HepG2 (cell line): ENCODE measurements around the gene STXBP4. TPM values are rescaled to one million over a fixed set of nuclear protein-coding genes. Genes with fewer than 3 reads are reported as not detected.
A peak's percentile ranks its signal among the peaks of the same experiment; 100 is the strongest.

Source experiments
- BORCS8-MEF2B ChIP-seq: sonication (generic); formaldehyde crosslinking; IDR thresholded peaks from 2 replicates; pipeline ENCODE4 v1.8.0; 2022; ENCODE audit warnings: mild to moderate bottlenecking, missing genetic modification reagents
- BRD4 ChIP-seq: sonication (generic); formaldehyde crosslinking; IDR thresholded peaks from 2 replicates; pipeline ENCODE4 v1.4.0; 2020; ENCODE audit warnings: missing genetic modification reagents
- CREM ChIP-seq, 2 experiments: sonication (generic) in 1 of 2; formaldehyde crosslinking in 1 of 2; IDR thresholded peaks; 2 replicates each; pipeline versions ENCODE4 v1.4.0 to v1.6.1; 2016 to 2020; ENCODE audit warnings: antibody characterized with exemption in 1 of 2, mild to moderate bottlenecking in 1 of 2, missing genetic modification reagents in 1 of 2
- JUN ChIP-seq: sonication (generic); formaldehyde crosslinking; IDR thresholded peaks from 2 replicates; pipeline ENCODE4 v1.4.0; 2020; ENCODE audit warnings: mild to moderate bottlenecking, missing genetic modification reagents
- NFE2L1 ChIP-seq: sonication (generic); formaldehyde crosslinking; IDR thresholded peaks from 2 replicates; pipeline ENCODE4 v1.4.0; 2020; ENCODE audit warnings: missing genetic modification reagents, mild to moderate bottlenecking, borderline replicate concordance
- PPARG ChIP-seq: conservative IDR thresholded peaks from 2 replicates; pipeline ENCODE4 v1.6.1; 2016; ENCODE audit warnings: missing biosample characterization, missing genetic modification reagents
- SMARCC2 ChIP-seq: fragments of 450-650 bp; IDR thresholded peaks from 2 replicates; pipeline ENCODE4 v1.6.1; 2017; ENCODE audit warnings: antibody characterized with exemption, mild to moderate bottlenecking
- SOX13 ChIP-seq, 3 experiments: fragments of 450-650 bp in 1 of 3; sonication (generic) in 1 of 3; formaldehyde crosslinking in 1 of 3; IDR thresholded peaks in 2 of 3; conservative IDR thresholded peaks in 1 of 3; 2 replicates each; pipeline versions ENCODE4 v1.5.0 to v1.6.1; 2016 to 2020; ENCODE audit warnings: antibody characterized with exemption in 1 of 3, mild to moderate bottlenecking in 1 of 3, missing compliant biosample characterization in 1 of 3, missing genetic modification reagents in 1 of 3, moderate library complexity in 1 of 3
- SRSF1 ChIP-seq: fragments of 200-400 bp; formaldehyde crosslinking; optimal IDR thresholded peaks from 2 replicates; pipeline ENCODE3; 2017; ENCODE audit warnings: mild to moderate bottlenecking, low read depth, low read length, moderate library complexity
- ZNF441 ChIP-seq: sonication (generic); formaldehyde crosslinking; IDR thresholded peaks from 2 replicates; pipeline ENCODE4 v1.7.0; 2021; ENCODE audit warnings: missing genetic modification reagents, borderline replicate concordance
- ZSCAN30 ChIP-seq: sonication (generic); formaldehyde crosslinking; IDR thresholded peaks from 2 replicates; pipeline ENCODE4 v1.5.0; 2020; ENCODE audit warnings: mild to moderate bottlenecking, missing genetic modification reagents
- polyA plus RNA-seq, 8 experiments: library from polyadenylated mRNA; depleted of rRNA in 3 of 8; stranded (reverse) in 7 of 8; unstranded in 1 of 8; fragments of >200 nt; fragmentation: Illumina TruSeq in 4 of 8; extraction: Trizol in 4 of 8; gene quantifications; 2 replicates each; pipeline versions ENCODE4 v1.2.1 to v1.2.3, GENCODE V29; 2011 to 2016; ENCODE audit warnings: low read depth in 4 of 8, missing spikeins in 1 of 8, mixed read lengths in 1 of 8; ENCODE audit not compliant: insufficient read depth in 1 of 8
- total RNA-seq, 5 experiments: library from RNA; depleted of rRNA; stranded (reverse); fragments of >200 nt; fragmentation: Illumina TruSeq; extraction: Trizol; gene quantifications; 2 replicates each; pipeline ENCODE4 v1.2.3, GENCODE V29; 2016; ENCODE audit warnings: low read depth in 1 of 5
- TF ChIP-seq, protein P1 (sequence below): sonication (generic); formaldehyde crosslinking; IDR thresholded peaks from 2 replicates; pipeline ENCODE4 v1.5.1; 2020; ENCODE audit warnings: mild to moderate bottlenecking, missing genetic modification reagents, moderate library complexity
- TF ChIP-seq, protein P2 (sequence below): sonication (generic); formaldehyde crosslinking; IDR thresholded peaks from 2 replicates; pipeline ENCODE4 v1.9.0; 2021; ENCODE audit warnings: missing genetic modification reagents, borderline replicate concordance
- TF ChIP-seq, protein P3 (sequence below): sonication (generic); formaldehyde crosslinking; IDR thresholded peaks from 2 replicates; pipeline ENCODE4 v1.9.0; 2021; ENCODE audit warnings: missing genetic modification reagents, borderline replicate concordance
- TF ChIP-seq, protein P4 (sequence below): sonication (generic); formaldehyde crosslinking; IDR thresholded peaks from 2 replicates; pipeline ENCODE4 v1.8.1; 2023; ENCODE audit warnings: mild to moderate bottlenecking, moderate library complexity, missing genetic modification reagents
- TF ChIP-seq, protein P5 (sequence below): IDR thresholded peaks from 2 replicates; pipeline ENCODE4 v1.6.1; 2016; ENCODE audit warnings: missing compliant biosample characterization, missing genetic modification reagents, borderline replicate concordance

STXBP4 gene
- total and polyA plus RNA-seq, 2 of the 13 experiments (the other 11 are each of a cell fraction or from before 2014, with no cell fraction given): 8.5 to 36.1 TPM

DNA sequence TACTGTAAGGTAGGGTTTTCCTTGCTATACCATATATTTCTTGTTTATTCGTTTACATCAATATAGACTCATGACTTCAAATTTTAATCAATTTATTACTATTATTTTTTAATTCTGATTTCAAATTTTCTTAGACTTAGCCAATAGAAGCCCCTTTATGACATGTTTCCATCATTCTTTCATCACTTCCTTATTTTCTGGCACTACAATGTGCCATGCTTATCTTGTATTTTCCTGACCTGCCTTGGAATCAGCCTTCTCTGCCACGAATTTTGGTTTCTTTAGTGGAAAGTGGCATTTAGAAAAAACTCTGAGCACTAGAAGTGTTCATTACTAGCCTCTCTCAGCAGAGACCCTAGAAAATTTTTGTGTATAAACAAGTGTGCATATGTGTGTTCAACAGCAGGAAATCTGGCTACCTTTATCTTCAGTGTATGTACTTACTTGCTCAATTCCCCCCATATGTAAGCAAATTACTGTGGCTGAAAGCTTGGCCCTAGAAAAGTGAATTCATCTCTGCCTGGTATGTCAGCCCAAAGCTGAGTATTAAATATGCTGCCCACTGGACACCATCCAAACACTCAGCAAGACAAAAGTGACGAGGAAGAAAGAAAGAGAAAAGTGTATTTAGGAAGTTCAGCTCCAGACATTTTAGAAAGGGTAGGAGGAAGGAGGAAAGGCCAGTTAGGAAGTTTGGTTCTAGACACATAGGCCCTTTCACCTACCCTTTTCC is 4.0 kb downstream of the STXBP4 start (continued):
- TF ChIP-seq, protein P1, sequence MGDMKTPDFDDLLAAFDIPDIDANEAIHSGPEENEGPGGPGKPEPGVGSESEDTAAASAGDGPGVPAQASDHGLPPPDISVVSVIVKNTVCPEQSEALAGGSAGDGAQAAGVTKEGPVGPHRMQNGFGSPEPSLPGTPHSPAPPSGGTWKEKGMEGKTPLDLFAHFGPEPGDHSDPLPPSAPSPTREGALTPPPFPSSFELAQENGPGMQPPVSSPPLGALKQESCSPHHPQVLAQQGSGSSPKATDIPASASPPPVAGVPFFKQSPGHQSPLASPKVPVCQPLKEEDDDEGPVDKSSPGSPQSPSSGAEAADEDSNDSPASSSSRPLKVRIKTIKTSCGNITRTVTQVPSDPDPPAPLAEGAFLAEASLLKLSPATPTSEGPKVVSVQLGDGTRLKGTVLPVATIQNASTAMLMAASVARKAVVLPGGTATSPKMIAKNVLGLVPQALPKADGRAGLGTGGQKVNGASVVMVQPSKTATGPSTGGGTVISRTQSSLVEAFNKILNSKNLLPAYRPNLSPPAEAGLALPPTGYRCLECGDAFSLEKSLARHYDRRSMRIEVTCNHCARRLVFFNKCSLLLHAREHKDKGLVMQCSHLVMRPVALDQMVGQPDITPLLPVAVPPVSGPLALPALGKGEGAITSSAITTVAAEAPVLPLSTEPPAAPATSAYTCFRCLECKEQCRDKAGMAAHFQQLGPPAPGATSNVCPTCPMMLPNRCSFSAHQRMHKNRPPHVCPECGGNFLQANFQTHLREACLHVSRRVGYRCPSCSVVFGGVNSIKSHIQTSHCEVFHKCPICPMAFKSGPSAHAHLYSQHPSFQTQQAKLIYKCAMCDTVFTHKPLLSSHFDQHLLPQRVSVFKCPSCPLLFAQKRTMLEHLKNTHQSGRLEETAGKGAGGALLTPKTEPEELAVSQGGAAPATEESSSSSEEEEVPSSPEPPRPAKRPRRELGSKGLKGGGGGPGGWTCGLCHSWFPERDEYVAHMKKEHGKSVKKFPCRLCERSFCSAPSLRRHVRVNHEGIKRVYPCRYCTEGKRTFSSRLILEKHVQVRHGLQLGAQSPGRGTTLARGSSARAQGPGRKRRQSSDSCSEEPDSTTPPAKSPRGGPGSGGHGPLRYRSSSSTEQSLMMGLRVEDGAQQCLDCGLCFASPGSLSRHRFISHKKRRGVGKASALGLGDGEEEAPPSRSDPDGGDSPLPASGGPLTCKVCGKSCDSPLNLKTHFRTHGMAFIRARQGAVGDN: no peak
- no peak for TF ChIP-seq SRSF1
- TF ChIP-seq, protein P2, sequence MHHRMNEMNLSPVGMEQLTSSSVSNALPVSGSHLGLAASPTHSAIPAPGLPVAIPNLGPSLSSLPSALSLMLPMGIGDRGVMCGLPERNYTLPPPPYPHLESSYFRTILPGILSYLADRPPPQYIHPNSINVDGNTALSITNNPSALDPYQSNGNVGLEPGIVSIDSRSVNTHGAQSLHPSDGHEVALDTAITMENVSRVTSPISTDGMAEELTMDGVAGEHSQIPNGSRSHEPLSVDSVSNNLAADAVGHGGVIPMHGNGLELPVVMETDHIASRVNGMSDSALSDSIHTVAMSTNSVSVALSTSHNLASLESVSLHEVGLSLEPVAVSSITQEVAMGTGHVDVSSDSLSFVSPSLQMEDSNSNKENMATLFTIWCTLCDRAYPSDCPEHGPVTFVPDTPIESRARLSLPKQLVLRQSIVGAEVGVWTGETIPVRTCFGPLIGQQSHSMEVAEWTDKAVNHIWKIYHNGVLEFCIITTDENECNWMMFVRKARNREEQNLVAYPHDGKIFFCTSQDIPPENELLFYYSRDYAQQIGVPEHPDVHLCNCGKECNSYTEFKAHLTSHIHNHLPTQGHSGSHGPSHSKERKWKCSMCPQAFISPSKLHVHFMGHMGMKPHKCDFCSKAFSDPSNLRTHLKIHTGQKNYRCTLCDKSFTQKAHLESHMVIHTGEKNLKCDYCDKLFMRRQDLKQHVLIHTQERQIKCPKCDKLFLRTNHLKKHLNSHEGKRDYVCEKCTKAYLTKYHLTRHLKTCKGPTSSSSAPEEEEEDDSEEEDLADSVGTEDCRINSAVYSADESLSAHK (CRISPR knock-in tag): no peak
- no peak for TF ChIP-seq SMARCC2
- TF ChIP-seq PPARG: no peak
- no peak for TF ChIP-seq NFE2L1
- TF ChIP-seq, protein P3, sequence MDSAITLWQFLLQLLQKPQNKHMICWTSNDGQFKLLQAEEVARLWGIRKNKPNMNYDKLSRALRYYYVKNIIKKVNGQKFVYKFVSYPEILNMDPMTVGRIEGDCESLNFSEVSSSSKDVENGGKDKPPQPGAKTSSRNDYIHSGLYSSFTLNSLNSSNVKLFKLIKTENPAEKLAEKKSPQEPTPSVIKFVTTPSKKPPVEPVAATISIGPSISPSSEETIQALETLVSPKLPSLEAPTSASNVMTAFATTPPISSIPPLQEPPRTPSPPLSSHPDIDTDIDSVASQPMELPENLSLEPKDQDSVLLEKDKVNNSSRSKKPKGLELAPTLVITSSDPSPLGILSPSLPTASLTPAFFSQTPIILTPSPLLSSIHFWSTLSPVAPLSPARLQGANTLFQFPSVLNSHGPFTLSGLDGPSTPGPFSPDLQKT (CRISPR knock-in tag): no peak
- TF ChIP-seq BORCS8-MEF2B (CRISPR knock-in tag): no peak
- TF ChIP-seq BRD4 (CRISPR knock-in tag): no peak
- no peak for TF ChIP-seq SOX13 (IDR thresholded peaks at IDR 0.05)
- TF ChIP-seq SOX13 (CRISPR knock-in tag; conservative IDR thresholded peaks at IDR 0.05 in 1 of 2, IDR thresholded peaks at IDR 0.05 in 1 of 2): no peak; a peak in 1 of 4 replicates
- TF ChIP-seq, protein P4, sequence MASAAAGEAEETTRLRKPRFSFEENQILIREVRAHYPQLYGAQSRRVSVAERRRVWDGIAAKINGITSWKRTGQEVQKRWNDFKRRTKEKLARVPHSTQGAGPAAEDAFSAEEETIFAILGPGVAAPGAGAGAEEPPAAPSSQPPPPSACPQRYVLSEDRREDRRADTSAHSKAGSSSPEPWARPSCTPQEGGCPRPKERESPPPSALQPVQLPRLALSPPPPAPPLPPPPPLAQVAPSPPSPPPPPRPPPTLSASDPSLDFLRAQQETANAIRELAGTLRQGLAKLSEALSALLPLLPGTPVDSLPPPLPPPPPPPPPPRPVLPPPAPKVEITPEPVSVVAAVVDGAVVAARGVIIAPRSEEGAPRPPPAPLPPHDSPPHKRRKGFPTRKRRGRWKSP (CRISPR knock-in tag): no peak
- TF ChIP-seq ZNF441 (CRISPR knock-in tag): no peak
- no peak for TF ChIP-seq JUN (CRISPR knock-in tag)
- TF ChIP-seq CREM (IDR thresholded peaks at IDR 0.05): 0 out of 2 replicates have a peak, but pooled peaks have one; percentile 17
- TF ChIP-seq CREM (CRISPR knock-in tag; IDR thresholded peaks at IDR 0.05): no peak
- TF ChIP-seq, protein P5, sequence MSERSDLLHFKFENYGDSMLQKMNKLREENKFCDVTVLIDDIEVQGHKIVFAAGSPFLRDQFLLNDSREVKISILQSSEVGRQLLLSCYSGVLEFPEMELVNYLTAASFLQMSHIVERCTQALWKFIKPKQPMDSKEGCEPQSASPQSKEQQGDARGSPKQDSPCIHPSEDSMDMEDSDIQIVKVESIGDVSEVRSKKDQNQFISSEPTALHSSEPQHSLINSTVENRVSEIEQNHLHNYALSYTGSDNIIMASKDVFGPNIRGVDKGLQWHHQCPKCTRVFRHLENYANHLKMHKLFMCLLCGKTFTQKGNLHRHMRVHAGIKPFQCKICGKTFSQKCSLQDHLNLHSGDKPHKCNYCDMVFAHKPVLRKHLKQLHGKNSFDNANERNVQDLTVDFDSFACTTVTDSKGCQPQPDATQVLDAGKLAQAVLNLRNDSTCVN: no peak
- TF ChIP-seq ZSCAN30: no peak
